HepG2 (cell line): Measurements from ENCODE around the gene LITAFD. TPM values are rescaled to one million over a fixed set of nuclear protein-coding genes. Genes with fewer than 3 reads are reported as not detected.
A peak's percentile ranks its signal among the peaks of the same experiment; 100 is the strongest.

Source experiments
- BCL6 ChIP-seq: IDR thresholded peaks from 2 replicates; pipeline ENCODE4 v1.6.1; 2016; ENCODE audit warnings: missing genetic modification reagents, missing compliant biosample characterization
- ETV5 ChIP-seq: IDR thresholded peaks from 2 replicates; pipeline ENCODE4 v1.6.1; 2018; ENCODE audit warnings: missing biosample characterization, missing genetic modification reagents, inconsistent platforms, borderline replicate concordance
- GLMP ChIP-seq: sonication (generic); formaldehyde crosslinking; IDR thresholded peaks from 2 replicates; pipeline ENCODE4 v1.9.0; 2021; ENCODE audit warnings: missing genetic modification reagents, mild to moderate bottlenecking, borderline replicate concordance
- HMG20B ChIP-seq: conservative IDR thresholded peaks from 2 replicates; pipeline ENCODE4 v1.6.1; 2016; ENCODE audit warnings: missing genetic modification reagents, missing compliant biosample characterization
- HNF4G ChIP-seq, 2 experiments: sonication (generic) in 1 of 2; formaldehyde crosslinking in 1 of 2; IDR thresholded peaks; 2 replicates each; pipeline versions ENCODE4 v1.4.0 to v1.6.1; 2011 to 2020; ENCODE audit warnings: borderline replicate concordance in 2 of 2, low read depth in 2 of 2, mild to moderate bottlenecking in 2 of 2, low read length in 1 of 2, missing genetic modification reagents in 1 of 2, moderate library complexity in 1 of 2
- KDM5A ChIP-seq: fragments of 200-600 bp; sonication (generic); IDR thresholded peaks from 2 replicates; pipeline ENCODE4 v1.7.0; 2018; ENCODE audit warnings: antibody characterized with exemption, mild to moderate bottlenecking, low read length, borderline replicate concordance
- NFE2L1 ChIP-seq: sonication (generic); formaldehyde crosslinking; IDR thresholded peaks from 2 replicates; pipeline ENCODE4 v1.4.0; 2020; ENCODE audit warnings: missing genetic modification reagents, mild to moderate bottlenecking, borderline replicate concordance
- PBX2 ChIP-seq: IDR thresholded peaks from 2 replicates; pipeline ENCODE4 v1.6.1; 2016; ENCODE audit warnings: control low read depth
- POLR2AphosphoS2 ChIP-seq: IDR thresholded peaks from 2 replicates; pipeline ENCODE4 v1.6.1; 2011; ENCODE audit warnings: low read depth, low read length, improper control_type of control experiment
- TAF1 ChIP-seq: sonication (generic); formaldehyde crosslinking; IDR thresholded peaks from 2 replicates; pipeline ENCODE4 v1.4.0; 2020; ENCODE audit warnings: missing genetic modification reagents
- XRCC5 ChIP-seq: fragments of 200-400 bp; formaldehyde crosslinking; optimal IDR thresholded peaks from 2 replicates; pipeline ENCODE3; 2017; ENCODE audit warnings: mild to moderate bottlenecking, low read length
- ZBTB3 ChIP-seq: sonication (generic); formaldehyde crosslinking; IDR thresholded peaks from 2 replicates; pipeline ENCODE4 v1.4.0; 2020; ENCODE audit warnings: low read depth, mild to moderate bottlenecking, moderate library complexity, missing genetic modification reagents, borderline replicate concordance
- ZBTB39 ChIP-seq: sonication (generic); formaldehyde crosslinking; IDR thresholded peaks from 2 replicates; pipeline ENCODE4 v1.5.0; 2020; ENCODE audit warnings: missing genetic modification reagents
- ZNF317 ChIP-seq: sonication (generic); formaldehyde crosslinking; IDR thresholded peaks from 2 replicates; pipeline ENCODE4 v1.5.0; 2020; ENCODE audit warnings: mild to moderate bottlenecking, missing genetic modification reagents
- ZNF460 ChIP-seq: sonication (generic); formaldehyde crosslinking; IDR thresholded peaks from 2 replicates; pipeline ENCODE4 v1.5.1; 2020; ENCODE audit warnings: missing genetic modification reagents, mild to moderate bottlenecking, borderline replicate concordance
- ZNF510 ChIP-seq: sonication (generic); formaldehyde crosslinking; IDR thresholded peaks from 2 replicates; pipeline ENCODE4 v1.4.0; 2020; ENCODE audit warnings: low read depth, mild to moderate bottlenecking, missing genetic modification reagents
- ZNF543 ChIP-seq: sonication (generic); formaldehyde crosslinking; IDR thresholded peaks from 2 replicates; pipeline ENCODE4 v1.4.0; 2020; ENCODE audit warnings: mild to moderate bottlenecking, missing genetic modification reagents
- ZNF550 ChIP-seq: sonication (generic); formaldehyde crosslinking; IDR thresholded peaks from 2 replicates; pipeline ENCODE4 v1.4.0; 2020; ENCODE audit warnings: mild to moderate bottlenecking, missing genetic modification reagents, borderline replicate concordance
- ZNF552 ChIP-seq: sonication (generic); formaldehyde crosslinking; IDR thresholded peaks from 2 replicates; pipeline ENCODE4 v1.9.0; 2022; ENCODE audit warnings: missing genetic modification reagents, mild to moderate bottlenecking, borderline replicate concordance
- ZSCAN9 ChIP-seq: IDR thresholded peaks from 2 replicates; pipeline ENCODE4 v1.6.1; 2016; ENCODE audit warnings: borderline replicate concordance
- ZXDC ChIP-seq: sonication (generic); formaldehyde crosslinking; IDR thresholded peaks from 2 replicates; pipeline ENCODE4 v1.5.0; 2020; ENCODE audit warnings: mild to moderate bottlenecking, missing genetic modification reagents
- polyA plus RNA-seq, 8 experiments: library from polyadenylated mRNA; depleted of rRNA in 3 of 8; stranded (reverse) in 7 of 8; unstranded in 1 of 8; fragments of >200 nt; fragmentation: Illumina TruSeq in 4 of 8; extraction: Trizol in 4 of 8; gene quantifications; 2 replicates each; pipeline versions ENCODE4 v1.2.1 to v1.2.3, GENCODE V29; 2011 to 2016; ENCODE audit warnings: low read depth in 4 of 8, missing spikeins in 1 of 8, mixed read lengths in 1 of 8; ENCODE audit not compliant: insufficient read depth in 1 of 8
- total RNA-seq, 5 experiments: library from RNA; depleted of rRNA; stranded (reverse); fragments of >200 nt; fragmentation: Illumina TruSeq; extraction: Trizol; gene quantifications; 2 replicates each; pipeline ENCODE4 v1.2.3, GENCODE V29; 2016; ENCODE audit warnings: low read depth in 1 of 5

LITAFD gene
- total and polyA plus RNA-seq, 2 of the 13 experiments (the other 11 are each of a cell fraction or from before 2014, with no cell fraction given): not detected

GRCh38 chr16:8859913-8860881 is 22.0 kb upstream of the LITAFD start (continued):
- TF ChIP-seq GLMP (CRISPR knock-in tag) (no peak), ZNF550 (CRISPR knock-in tag) (no peak), ZNF317 (CRISPR knock-in tag) (peak; percentile 82), NFE2L1 (CRISPR knock-in tag) (no peak), KDM5A (no peak; the same call in 1 of the 2 replicates), XRCC5 (no peak), ZNF510 (no peak; the same call in 1 of the 2 replicates), ZNF543 (CRISPR knock-in tag) (peak; percentile 57; the same call in 1 of the 2 replicates), ETV5 (CRISPR knock-in tag) (0 out of 2 replicates have a peak, but pooled peaks have one; percentile 46), POLR2AphosphoS2 (no peak), ZBTB39 (no peak), ZXDC (CRISPR knock-in tag) (no peak), ZNF460 (CRISPR knock-in tag) (no peak), BCL6 (CRISPR knock-in tag) (peak; percentile 88), PBX2 (no peak), ZNF552 (CRISPR knock-in tag) (no peak), HMG20B (CRISPR knock-in tag) (peak; percentile 91), HNF4G (IDR thresholded peaks at IDR 0.05; ENCODE audit: borderline replicate concordance, low read depth, low read length) (peak; percentile 82), HNF4G (CRISPR knock-in tag; IDR thresholded peaks at IDR 0.05; ENCODE audit: borderline replicate concordance, low read depth) (peak; percentile 70), ZSCAN9 (peak; percentile 92; the same call in 1 of the 2 replicates), ZBTB3 (CRISPR knock-in tag) (no peak), TAF1 (no peak)
